ENCODE results near the gene POU4F3. TPM values are rescaled to one million over a fixed set of nuclear protein-coding genes. Genes with fewer than 3 reads are reported as not detected.

Gene POU4F3
- polyA plus RNA-seq, 1 experiment, result 0.02 TPM

DNA sequence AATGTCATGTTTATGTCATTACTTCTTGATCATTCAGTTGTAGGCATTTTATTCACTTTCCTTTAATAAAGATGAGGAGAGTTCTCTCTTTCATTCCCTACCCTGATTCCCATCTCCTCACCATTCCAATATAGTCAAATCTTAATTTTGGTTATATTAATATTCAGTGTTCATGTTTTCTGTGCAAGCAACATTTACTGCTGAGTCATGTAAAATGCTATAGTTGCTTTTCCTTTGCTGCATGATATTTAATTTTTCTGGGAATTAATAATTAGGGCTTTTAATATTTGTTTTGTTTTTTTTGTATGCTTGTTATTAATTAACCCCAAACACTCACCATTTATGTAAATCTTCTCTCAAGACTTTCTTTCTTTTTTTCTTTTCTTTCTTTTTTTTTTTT, 18.5 kb downstream of the POU4F3 start:
- Histone ChIP-seq H3K9me3 (ENCODE audit: control insufficient read depth, insufficient read depth, low read length) (no peaks in the 10 kb centered on the region), H3K4me3 (ENCODE audit: low read depth, low read length) (no peak overlapping the region), H3K27ac (ENCODE audit: low read depth, low read length) (no peak overlapping the region), H3K27me3 (ENCODE audit: control insufficient read depth, insufficient read depth, low read length) (peaks cover 2% of the 10 kb centered on the region)
- POLR2A ChIA-PET, result no interaction called here
- CTCF ChIA-PET, result no interaction called here
- DNase-seq (ENCODE audit: low read depth, low spot score), result no peak
- TF ChIP-seq, protein P1, sequence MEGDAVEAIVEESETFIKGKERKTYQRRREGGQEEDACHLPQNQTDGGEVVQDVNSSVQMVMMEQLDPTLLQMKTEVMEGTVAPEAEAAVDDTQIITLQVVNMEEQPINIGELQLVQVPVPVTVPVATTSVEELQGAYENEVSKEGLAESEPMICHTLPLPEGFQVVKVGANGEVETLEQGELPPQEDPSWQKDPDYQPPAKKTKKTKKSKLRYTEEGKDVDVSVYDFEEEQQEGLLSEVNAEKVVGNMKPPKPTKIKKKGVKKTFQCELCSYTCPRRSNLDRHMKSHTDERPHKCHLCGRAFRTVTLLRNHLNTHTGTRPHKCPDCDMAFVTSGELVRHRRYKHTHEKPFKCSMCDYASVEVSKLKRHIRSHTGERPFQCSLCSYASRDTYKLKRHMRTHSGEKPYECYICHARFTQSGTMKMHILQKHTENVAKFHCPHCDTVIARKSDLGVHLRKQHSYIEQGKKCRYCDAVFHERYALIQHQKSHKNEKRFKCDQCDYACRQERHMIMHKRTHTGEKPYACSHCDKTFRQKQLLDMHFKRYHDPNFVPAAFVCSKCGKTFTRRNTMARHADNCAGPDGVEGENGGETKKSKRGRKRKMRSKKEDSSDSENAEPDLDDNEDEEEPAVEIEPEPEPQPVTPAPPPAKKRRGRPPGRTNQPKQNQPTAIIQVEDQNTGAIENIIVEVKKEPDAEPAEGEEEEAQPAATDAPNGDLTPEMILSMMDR (IDR thresholded peaks at IDR 0.05; ENCODE audit: low read depth, low read length), result no peak

DNA sequence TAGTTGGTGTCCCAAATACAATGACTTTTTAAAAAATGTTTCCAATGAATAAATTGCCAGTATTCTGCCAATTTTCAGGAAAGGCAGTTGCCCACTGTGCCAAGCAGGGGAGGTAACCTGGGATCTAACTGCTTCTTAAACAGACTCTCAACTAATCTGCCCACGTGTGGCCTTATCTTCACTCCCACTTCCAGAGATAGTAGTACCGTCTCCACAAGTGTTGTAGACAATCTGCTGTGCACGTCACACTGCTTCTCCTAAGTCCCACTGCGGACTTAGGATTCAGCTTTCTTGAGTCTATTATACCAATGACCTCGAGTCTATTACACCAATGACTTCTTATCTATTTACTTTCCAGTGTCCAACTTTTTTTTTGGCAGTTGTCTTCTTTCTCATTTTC, 21.2 kb downstream of the POU4F3 start:
- Histone ChIP-seq H3K27ac (ENCODE audit: low read depth, low read length) (no peak overlapping the region), H3K9me3 (ENCODE audit: control insufficient read depth, insufficient read depth, low read length) (no peaks in the 10 kb centered on the region), H3K4me3 (ENCODE audit: low read depth, low read length) (no peak overlapping the region), H3K27me3 (ENCODE audit: control insufficient read depth, insufficient read depth, low read length) (peaks cover 2% of the 10 kb centered on the region)
- POLR2A ChIA-PET, result no interaction called here
- CTCF ChIA-PET, result no interaction called here
- TF ChIP-seq, protein P1 (IDR thresholded peaks at IDR 0.05; ENCODE audit: low read depth, low read length), result no peak
- no peak for DNase-seq (ENCODE audit: low read depth, low spot score)

DNA sequence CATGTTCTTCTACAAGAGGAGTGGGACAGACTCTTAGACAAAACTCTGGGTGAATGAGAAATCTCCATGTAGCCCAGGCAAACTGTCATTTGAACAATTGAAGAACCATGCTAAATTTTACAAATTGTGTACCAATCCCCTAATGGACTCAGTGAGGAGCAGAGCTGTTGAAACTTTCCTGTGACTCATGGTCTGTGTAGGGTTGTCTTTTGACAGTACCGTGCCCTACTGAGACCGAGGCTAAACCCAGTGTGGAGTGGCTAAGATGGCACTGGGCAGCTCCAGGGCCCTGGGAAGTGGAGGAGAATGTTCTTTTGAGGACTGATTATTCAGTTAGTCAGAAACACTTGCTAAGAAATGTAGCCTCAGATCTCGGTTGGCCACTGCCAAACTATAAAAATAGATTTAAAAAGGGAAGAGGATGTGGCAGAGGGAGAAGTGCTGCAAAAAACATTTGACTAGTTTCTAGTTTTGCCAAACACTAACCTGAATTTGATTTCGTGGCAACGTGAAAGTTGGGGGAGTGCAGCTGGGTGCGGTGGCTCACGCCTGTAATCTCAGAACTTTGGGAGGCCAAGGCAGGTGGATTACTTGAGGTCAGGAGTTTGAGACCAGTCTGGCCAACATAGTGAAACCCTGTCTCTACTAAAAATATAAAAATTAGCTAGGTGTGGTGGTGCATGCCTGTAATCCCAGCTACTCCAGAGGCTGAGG, 24.7 kb downstream of the POU4F3 start:
- no peak for DNase-seq (ENCODE audit: low read depth, low spot score)
- Histone ChIP-seq H3K9me3 (ENCODE audit: control insufficient read depth, insufficient read depth, low read length) (no peaks in the 10 kb centered on the region), H3K27me3 (ENCODE audit: control insufficient read depth, insufficient read depth, low read length) (no peaks in the 10 kb centered on the region), H3K4me3 (ENCODE audit: low read depth, low read length) (no peak overlapping the region), H3K27ac (ENCODE audit: low read depth, low read length) (no peak overlapping the region)
- ChIA-PET CTCF (no interaction called here), POLR2A (no interaction called here)
- TF ChIP-seq, protein P1 (IDR thresholded peaks at IDR 0.05; ENCODE audit: low read depth, low read length), result no peak

DNA sequence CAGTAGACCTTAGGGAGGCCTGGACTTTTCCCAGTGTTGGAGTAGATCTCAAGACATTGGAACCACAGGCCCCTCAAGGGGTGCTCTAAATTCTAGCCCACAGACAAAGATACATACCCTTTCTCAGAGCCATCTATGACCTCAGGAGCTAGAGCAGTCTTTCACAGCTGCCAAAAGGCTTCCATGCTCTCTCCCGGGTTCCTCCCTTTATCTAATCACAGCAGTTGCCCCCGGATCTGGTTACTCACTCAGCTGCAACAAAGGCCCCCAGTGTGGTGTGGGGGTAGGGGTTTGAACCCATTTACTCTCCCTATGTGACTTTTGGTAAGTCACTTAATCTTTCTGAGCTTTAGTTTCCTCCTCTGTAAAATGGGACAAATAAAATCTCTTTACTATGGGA, 27.0 kb downstream of the POU4F3 start:
- ChIA-PET POLR2A (no interaction called here), CTCF (no interaction called here)
- no peak for DNase-seq (ENCODE audit: low read depth, low spot score)
- no peak overlapping the region for H3K27ac ChIP-seq (ENCODE audit: low read depth, low read length)
- TF ChIP-seq, protein P1 (IDR thresholded peaks at IDR 0.05; ENCODE audit: low read depth, low read length), result no peak
- H3K9me3 ChIP-seq (ENCODE audit: control insufficient read depth, insufficient read depth, low read length), result no peaks in the 10 kb centered on the region
- no peak overlapping the region for H3K4me3 ChIP-seq (ENCODE audit: low read depth, low read length)
- no peaks in the 10 kb centered on the region for H3K27me3 ChIP-seq (ENCODE audit: control insufficient read depth, insufficient read depth, low read length)

DNA sequence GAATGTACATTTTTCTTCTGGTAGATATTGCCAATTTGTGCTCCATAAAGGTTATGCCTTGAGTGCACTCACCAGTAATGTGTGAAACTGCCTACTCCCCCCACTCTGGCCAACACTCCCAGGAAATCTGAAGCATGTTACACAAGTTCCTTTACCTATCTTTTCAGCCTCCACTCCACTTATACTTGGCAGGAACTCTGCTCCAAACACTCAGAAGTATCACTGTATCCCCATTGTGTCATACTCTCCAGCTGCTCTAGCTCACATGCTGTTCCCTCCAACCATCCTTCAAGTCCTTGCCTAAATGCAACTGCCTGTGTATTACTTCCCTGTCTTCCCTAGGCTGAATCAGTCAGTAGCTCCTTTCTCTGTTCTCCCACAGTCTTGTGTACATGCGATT, 28.3 kb downstream of the POU4F3 start:
- POLR2A ChIA-PET, result no interaction called here
- H3K4me3 ChIP-seq (ENCODE audit: low read depth, low read length), result no peak overlapping the region
- no peaks in the 10 kb centered on the region for H3K27me3 ChIP-seq (ENCODE audit: control insufficient read depth, insufficient read depth, low read length)
- DNase-seq (ENCODE audit: low read depth, low spot score), result no peak
- CTCF ChIA-PET, result no interaction called here
- H3K9me3 ChIP-seq (ENCODE audit: control insufficient read depth, insufficient read depth, low read length), result no peaks in the 10 kb centered on the region
- no peak overlapping the region for H3K27ac ChIP-seq (ENCODE audit: low read depth, low read length)
- TF ChIP-seq, protein P1 (IDR thresholded peaks at IDR 0.05; ENCODE audit: low read depth, low read length), result no peak
